ENCODE measurements around the gene MAGI2. TPM values are rescaled to one million over a fixed set of nuclear protein-coding genes. Genes with fewer than 3 reads are reported as not detected.
"Not testable (repeated sequence)": the region's sequence is repeated elsewhere in the genome, so short reads cannot be mapped to it uniquely, and the experiment has no call there.

The MAGI2 gene
- polyA plus RNA-seq, 3 donors: 35.4 to 39.1 (median 36.4) TPM

DNA sequence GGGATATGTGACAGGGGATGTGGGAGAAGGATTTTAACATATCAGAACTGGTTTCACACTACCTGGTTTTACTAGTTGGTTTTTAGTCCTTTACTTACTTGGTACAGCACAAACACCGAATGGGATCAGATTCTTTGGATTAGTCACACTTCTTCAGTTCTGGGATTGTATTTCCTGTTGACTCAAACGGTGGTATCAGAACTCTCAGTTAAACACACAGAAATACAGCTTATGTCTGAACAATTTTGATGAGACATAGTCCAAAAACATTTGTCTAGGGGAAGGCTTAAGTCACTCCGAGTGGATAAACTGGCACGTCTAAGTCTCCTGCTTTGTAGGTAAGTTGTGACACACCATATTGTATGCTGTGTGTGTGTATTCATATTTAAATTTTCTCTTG, 1174.4 kb downstream of the MAGI2 start:
- DNase-seq (ENCODE audit: low read depth in 3 of 3, low spot score in 2 of 3): no peak

DNA sequence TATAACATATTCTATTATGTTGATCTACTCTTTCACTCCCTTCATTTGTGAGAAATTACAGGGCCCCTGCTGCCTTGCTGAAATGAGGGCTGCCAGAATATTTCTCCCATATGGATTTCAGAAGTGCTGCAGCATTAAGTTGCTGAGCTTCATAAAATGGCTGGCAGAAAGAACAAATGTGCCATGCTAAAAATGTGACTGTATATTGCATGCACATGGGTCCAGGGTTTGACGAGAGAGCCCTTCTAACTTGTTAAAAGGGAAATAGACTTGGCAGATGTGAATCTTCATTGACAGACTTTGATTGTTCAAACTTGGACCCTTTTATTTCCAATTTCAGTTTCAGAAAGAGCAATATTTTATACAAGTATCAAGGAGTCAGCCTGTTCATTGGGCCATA, 1186.3 kb downstream of the MAGI2 start:
- no peak for DNase-seq (ENCODE audit: low read depth in 3 of 3, low spot score in 2 of 3)

DNA sequence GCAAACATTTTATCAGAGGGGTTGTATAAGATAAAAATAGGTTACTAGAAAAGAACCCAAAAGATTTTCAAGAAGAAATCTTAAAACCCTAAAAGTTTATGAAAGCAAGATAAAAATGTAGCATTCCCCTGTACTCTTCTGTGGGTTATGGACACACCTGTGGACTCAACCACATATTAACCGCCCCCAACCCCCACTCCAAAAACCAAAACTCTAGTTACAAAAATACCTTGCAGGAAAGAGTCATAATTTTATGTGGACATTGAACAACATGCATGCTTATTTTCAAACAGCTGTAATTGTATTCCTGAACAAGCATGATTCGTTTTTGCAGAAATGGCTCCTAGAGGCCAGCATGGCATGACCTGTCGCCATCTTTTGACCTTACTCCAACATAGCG, 1188.0 kb downstream of the MAGI2 start:
- DNase-seq (ENCODE audit: low read depth in 3 of 3, low spot score in 2 of 3): no peak

DNA sequence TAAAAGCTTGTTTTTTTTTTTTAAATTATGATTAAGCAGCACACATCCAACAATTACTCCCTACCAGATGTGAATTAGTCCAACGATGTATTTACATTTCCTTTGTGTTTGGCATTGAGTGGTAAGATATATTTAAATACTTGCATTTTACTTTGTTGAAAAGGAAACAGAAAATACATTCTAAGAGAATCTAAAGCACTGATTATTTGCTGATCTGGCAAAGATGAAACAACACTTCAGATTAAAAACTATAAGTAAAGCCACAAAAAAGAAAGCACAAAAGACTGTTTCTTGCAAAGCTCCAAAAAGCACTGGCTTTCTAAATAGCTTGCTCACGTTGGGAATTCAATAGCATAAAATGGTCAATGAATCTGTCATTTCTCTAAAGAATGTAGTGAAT, 1188.4 kb downstream of the MAGI2 start:
- DNase-seq (ENCODE audit: low read depth in 3 of 3, low spot score in 2 of 3): no peak

DNA sequence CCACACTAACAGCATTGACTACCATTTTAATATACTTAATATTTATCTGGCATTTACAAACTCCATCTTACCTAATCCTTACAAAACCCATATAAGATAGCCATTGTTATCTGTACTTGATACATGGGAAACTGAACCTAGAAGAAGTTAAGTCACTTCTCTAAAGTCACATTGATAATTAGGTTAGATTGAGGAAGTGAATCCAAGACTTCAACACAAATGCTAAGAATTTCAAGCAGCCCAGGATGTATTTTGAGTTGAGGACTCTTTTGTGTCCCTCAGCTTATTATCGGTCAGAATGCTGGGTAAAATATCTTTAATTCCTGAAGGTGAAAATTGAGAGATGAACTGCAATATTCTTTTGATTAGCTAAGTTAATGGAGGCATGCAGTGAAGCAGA, 1189.4 kb downstream of the MAGI2 start:
- no peak for DNase-seq (ENCODE audit: low read depth in 3 of 3, low spot score in 2 of 3)

GRCh38 chr7:78261739-78262138, 1191.7 kb downstream of the MAGI2 start:
- DNase-seq (ENCODE audit: low read depth in 3 of 3, low spot score in 2 of 3): no peak

DNA sequence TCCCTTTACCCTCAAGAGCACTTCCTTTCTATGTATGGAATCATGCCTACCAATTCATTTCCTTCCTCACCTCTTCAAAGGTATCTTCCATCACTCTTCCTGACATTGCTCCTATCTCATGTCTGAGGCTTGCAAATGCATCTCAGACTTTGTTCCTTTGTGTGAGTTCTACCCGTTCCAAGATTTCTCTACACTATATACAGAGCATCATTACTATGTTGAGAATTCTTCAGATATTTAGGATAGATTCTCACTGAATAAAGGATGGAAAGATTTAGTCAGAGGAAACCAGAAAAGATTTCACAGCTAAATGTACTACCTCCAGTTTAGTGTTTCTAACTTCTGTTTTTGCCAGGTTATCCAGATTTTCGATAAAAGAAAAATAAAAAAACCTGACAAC, 1192.2 kb downstream of the MAGI2 start:
- DNase-seq (ENCODE audit: low read depth in 3 of 3, low spot score in 2 of 3): no peak

DNA sequence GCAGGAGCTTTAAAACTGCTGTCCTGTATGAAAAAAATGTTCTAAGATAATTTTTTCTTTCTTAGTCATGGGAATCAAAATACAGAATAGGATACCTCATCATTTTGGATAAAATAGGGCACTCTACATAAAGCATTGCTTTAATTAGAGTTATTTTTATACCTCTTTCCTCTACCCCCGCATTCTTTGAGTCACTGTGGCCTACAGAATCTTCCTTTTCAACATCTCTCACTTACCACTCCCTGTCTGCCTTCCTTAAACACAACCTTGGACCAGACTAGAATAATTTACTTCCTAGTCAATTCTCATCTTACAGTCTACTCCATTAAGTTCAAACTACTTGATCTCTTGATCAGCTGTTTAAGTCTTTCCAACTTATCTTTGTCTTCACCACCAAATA, 1192.6 kb downstream of the MAGI2 start:
- DNase-seq (ENCODE audit: low read depth in 3 of 3, low spot score in 2 of 3): no peak

- DNase-seq (ENCODE audit: low read depth in 3 of 3, low spot score in 2 of 3): no peak
These were observed 1198.8 kb downstream of the MAGI2 start for GRCh38 chr7:78254726-78255055.

DNA sequence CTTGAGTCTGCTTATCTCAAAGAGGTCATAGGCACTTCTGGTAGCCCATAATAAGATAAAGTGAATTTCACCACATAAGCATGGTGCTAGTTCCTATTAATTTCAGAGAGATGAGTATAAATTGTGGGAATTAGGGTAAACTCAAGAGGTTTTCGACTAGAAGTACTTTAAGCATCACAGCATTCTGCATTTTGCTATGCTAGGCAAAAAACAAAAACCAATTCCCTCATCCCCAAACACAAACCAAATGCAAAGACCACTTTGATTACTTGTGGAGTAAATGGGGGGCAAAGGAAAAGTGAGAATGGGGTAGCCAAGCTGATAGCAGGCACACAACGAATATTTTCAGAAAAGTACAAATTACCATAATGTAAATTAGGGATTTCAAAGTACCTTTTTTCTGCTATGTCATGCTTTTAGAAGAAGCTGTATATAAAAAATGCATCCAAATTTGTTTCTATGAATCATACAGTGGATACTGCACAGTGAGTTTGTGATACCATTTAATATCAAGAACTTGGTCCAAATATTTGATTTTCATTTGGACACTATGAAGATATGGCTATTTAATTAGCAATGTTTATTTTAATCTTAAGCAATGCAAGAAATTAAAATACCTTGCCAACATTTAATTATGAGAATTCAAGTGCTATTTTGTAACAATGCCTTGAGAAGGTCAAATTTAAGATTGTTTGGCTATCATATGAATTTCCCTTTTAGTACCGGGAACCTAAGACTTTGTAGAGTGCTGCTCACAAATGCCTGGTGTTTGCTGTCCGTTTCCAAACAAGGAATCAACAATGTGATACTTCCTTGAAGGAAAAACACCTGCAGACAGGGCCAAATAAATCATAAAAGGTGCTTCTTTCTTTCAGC, 1199.4 kb downstream of the MAGI2 start:
- no peak for DNase-seq (ENCODE audit: low read depth in 3 of 3, low spot score in 2 of 3)

- DNase-seq (ENCODE audit: low read depth in 3 of 3, low spot score in 2 of 3): no peak
These were observed 1204.6 kb downstream of the MAGI2 start for GRCh38 chr7:78248867-78249266.

GRCh38 chr7:78247910-78248689, 1205.4 kb downstream of the MAGI2 start:
- DNase-seq (ENCODE audit: low read depth in 3 of 3, low spot score in 2 of 3): no peak

- not testable (repeated sequence) for DNase-seq (ENCODE audit: low read depth in 3 of 3, low spot score in 2 of 3)
These were observed 1213.3 kb downstream of the MAGI2 start for GRCh38 chr7:78240179-78240578.

DNA sequence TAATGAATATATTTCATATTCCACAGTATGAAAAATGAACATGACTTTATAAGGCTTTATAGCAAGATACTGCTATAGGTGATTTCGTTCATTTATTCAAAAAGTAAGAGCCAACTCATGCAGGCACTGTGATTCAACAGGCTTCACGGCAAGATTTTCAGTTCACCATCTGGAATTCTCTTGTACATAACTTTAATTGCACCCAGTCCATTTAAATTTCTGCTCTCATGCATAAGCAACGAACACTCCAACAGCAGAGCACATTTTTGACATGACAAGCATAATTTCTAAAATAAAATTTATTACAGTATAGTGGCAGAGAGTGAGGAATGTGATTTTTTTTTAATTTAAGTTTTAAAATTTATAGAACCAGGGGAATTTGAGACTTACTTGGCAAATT, 1218.8 kb downstream of the MAGI2 start:
- no peak for DNase-seq (ENCODE audit: low read depth in 3 of 3, low spot score in 2 of 3)

GRCh38 chr7:78232806-78233205, 1220.7 kb downstream of the MAGI2 start:
- DNase-seq (ENCODE audit: low read depth in 3 of 3, low spot score in 2 of 3): no peak

- peak in 1 of 3 donors; percentile 18 for DNase-seq (ENCODE audit: low read depth in 3 of 3, low spot score in 2 of 3)
These were observed 1227.3 kb downstream of the MAGI2 start for GRCh38 chr7:78226059-78226719.

- no peak for DNase-seq (ENCODE audit: low read depth in 3 of 3, low spot score in 2 of 3)
These were observed 1227.9 kb downstream of the MAGI2 start for GRCh38 chr7:78225534-78225933.

DNA sequence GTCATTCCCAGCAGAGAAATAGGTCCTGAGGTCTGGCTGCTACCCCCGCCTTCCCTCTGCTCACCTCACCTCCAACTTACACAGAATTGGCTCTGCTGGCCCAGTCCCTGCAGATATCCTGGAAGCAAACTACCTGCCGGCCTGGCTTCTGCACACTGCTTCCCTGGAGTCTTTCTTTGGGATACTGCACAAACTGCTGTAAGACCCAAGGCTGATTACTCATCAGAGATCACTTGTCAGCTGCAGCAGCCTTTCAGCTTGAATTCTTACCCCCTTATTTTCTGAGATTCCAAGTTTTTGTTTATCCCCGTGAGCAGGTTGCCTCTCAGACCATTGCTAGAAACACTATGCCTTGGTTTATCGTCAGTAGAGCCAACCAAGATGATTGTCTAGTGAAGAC, 1228.5 kb downstream of the MAGI2 start:
- DNase-seq (ENCODE audit: low read depth in 3 of 3, low spot score in 2 of 3): no peak

DNA sequence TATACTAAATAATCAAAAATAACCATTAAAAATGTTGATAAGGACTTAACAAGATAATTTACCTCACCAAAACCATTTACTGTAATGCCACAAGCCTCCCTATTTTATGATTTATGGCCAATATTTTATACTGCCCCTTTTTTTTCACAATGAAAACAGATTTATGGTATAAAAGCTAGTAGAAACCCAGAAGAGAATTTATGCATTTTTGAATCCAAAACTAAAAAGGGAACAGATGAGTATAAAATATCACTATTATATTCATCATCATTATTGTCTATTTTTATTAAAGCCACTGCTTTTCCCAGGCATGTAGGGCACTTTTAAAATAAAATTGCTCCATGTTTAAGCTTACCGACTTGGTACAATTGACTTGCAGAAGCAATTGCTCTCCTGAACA, 1229.9 kb downstream of the MAGI2 start:
- DNase-seq (ENCODE audit: low read depth in 3 of 3, low spot score in 2 of 3): no peak

GRCh38 chr7:78222001-78222751, 1231.3 kb downstream of the MAGI2 start:
- DNase-seq (ENCODE audit: low read depth in 3 of 3, low spot score in 2 of 3): no peak

DNA sequence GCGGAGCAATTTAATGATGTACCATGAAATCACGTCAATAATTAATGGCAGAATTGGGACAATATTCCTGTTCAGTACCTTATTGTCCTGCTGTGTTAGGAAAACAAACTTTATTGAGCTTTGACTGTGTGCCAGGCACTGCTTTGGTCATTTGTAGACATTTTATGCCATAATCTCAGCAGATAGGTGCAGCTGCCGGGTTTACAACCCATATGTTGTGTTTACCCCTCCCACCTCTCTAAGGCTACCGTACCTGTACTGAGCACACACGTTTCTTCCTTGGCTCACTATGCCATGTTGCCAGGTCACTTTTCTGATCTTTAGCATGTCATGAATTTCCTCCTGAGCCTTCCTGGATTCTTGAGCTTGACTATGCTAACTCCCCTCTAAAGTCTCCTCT, 1232.7 kb downstream of the MAGI2 start:
- no peak for DNase-seq (ENCODE audit: low read depth in 3 of 3, low spot score in 2 of 3)

Data from right renal cortex interstitium (tissue), 3 donors.